ELF-1 (cell line): ENCODE measurements around the gene TP63.
A peak's percentile ranks its signal among the peaks of the same experiment; 100 is the strongest.
"Not testable (repeated sequence)": the region's sequence is repeated elsewhere in the genome, so short reads cannot be mapped to it uniquely, and the experiment has no call there.

ENCODE experiments used
- DNase-seq: peaks from one replicate; pipeline ENCODE4 v3.0.0-alpha.2; 2016; ENCODE audit warnings: low read depth, low spot score

TP63 gene

DNA sequence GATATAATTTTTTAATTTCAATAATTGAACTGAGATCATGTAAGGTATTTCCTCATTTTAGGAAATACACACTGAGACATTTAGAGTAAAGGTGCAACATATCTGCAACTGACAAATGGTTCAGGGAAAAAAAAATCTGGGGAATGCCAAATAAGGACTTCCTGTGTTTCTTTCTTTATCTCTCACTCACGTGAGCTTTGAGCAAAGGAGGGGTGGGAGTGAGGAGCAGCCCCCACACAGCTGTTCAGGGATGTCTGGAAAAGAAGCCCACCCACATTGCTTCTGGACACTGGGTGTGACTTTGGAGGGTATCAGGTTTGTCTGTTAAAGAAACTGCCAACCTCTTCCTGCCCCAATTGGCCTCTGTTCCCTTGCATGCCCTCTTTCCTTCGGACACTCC, 5.6 kb upstream of the TP63 start:
- no peak for DNase-seq

DNA sequence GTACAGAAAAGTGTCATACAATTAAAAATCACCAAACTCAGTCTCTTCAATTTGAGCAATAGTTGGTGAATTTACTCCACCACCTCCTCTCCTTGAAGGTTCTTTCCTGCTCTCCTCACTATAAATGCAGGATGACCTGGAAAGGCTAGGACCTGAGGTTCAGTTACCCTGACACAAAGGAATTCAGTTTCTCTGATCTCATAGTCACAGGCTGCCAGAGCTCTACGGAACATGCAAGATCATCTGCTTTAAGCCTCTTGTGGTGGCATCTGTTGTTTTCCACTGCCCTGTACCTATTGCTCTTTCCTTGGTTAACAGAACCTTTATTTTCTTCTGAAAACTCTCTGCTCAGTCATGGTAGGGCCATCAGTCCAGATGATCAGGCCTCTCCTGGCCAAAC, 4.9 kb upstream of the TP63 start:
- no peak for DNase-seq

DNA sequence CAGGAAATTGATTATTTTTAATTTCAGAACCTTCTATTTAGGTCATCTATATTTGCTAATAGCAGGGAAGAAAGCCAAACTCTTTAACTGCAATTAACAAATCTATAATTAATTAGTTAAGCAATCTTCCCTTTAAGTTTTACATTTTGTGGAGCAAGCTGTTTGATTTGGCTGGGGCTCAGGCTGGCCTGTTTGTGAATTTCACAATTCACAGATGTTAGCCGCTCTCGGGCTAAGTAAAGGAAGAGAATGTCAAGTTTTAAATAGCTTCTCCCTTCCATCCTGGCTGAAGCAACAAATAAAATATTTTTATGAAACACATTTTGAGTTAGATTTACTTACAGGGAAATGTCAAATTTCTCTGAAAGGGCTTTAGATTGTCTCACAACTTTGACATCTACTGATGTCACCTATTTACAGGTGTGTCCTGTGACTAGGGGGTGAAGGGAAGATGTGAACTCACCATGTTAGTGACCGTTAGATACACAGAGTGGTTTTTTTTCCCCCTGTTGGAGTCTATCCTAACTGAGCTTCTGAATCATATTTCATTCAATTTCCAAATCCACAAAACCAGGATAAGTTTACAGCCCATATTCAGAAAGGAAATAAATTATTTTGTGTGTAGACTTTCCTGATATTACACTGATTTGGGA, 1.3 kb upstream of the TP63 start:
- no peak for DNase-seq

DNA sequence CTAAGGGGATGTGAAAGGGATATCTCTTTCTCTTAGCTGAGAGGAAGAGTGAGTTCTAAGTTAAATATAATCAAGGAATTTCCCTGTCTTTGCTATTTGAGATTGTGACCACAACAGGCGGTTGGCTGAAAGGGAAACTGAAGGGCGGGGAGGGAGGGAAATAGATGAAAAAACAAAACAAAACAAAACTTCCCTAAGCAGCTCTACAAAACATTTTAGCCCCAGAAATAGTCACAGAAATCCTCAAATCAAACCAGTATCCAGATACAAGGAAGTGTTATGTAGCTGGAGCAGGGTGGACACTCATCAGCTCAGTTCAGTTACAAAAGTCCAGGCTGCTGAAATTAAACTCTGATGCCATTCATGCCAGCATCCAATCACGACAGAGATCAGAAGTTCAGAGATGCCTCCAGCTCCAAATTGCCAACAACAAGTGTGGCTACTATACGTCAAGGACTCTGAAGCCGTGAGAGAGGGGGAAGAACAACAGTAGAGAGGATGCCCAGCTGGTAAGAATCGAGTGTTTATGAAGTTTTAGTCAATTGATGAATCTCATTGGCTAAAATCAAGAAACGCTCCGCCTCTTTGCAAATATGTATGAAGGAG, 319 bp upstream of the TP63 start:
- DNase-seq: no peak

DNA sequence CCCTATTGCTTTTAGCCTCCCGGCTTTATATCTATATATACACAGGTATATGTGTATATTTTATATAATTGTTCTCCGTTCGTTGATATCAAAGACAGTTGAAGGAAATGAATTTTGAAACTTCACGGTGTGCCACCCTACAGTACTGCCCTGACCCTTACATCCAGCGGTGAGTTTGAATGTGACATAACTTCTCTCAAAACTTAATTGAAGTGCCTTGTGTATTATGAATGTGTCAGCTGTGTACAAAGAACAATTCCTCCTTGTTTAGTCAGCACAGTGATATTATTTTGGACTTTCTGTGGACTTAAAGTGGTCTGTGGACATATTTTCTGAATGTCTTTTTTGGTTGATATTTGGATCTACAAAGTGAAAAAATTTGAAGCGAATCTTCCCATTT, 220 bp downstream of the TP63 start:
- no peak for DNase-seq

DNA sequence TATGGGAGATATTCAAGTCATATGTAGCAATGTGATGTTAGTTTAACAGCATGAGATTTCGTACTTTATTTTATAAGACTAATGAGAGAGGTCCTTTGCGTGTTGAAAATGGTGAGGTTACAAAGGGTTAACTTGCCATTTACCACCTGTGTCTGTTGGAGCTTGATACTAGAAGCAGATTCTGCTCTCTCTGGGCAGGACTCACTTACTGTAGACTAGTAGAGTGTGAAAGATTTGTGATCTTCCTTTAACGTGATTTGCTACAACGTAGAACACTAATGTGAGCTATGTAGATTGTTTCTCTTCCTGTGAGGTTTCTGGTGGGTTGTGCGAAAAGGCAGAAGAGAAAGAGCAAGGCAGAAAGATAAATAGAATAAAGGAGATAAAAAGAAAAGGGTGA, 1.1 kb downstream of the TP63 start:
- DNase-seq: no peak

DNA sequence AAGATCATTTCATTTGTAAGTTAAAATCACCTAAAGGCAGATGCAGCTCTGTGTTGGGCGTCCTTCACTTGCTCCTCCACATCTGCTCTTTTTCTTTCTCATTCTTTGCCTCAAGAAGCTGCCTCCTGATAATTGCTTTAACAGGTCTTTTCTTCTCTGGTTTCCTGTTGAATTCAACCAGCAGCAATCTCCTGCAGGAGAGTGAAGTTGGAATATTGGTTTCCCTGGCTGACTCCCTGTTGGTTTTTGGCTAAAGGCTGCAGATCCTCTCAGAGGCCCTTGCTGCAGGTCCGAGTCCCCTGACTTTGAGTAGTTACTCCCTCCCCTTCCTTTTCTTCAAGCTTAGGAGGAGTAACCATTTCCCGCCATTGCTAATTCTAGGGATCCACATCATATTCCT, 4.2 kb downstream of the TP63 start:
- DNase-seq: peak; percentile 2

DNA sequence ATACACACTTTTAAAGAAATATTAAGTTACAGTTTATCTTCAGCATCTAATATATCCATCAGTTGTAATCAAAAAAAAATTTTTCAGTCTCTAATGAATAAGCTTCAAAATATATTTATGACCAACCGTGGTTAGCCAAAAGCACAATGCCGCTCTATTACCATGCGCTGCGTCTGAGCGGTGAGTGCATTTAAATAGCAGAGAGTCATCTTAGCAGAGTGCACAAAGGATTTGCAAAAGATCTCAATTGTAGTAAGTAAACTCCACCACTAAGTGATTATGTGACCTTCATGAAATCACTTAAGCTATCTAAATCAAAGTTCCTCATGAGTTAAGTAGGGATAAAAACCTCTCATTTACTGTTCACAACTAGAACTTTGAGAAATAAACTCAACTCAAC, 4.9 kb downstream of the TP63 start:
- DNase-seq: no peak

DNA sequence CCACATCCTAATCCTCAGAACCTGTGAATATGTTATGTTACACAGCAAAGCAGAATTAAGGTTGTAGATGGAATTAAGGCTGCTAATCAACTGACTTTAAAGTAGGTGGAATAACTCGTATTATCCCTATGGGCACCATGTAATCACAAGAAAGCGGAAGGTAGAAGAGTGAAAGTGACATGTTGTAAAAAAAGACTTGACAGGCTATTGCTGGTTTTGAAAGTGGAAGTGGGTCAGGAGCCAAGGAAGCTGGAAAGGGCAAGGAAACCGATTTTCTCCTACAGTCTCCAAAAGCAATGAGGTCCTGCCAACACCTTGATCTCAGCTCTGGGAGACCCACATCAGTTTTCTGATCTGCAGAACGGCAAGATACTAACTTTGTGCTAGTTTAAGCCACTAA, 6.6 kb downstream of the TP63 start:
- DNase-seq: no peak

DNA sequence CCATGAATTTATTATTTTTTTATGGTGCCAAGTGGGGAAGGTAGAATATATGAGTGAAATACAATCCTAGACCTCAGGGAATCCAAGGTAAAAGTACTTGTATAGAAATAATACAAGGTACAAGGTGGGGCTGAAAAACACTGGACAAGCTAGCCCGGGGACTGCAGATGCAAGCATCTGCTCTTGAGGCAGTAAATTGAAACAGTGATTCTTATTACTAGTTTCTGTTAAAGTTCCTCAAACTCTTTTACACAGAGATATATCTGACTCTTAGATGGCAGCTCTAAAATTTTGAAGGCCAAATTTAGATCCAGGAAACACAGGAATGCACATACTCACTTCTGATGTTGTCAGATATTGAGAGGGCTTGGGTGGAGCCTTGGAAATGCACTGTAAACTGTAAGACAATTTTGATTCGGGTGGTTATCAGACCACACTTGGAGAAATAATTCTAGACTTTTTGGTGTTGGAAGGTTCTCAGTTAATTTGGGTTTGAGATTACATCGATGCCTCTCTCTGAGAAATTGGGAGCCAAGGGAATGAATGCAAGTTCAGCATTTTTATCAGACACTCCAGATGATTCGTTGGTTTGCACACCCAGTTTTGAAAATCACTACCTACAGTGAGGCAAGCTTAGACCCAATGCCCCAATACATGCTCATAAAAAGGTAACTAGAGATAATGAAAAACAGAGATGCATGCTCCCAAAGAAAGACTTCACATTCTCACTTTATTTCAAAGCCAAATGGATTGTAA, 7.3 kb downstream of the TP63 start:
- DNase-seq: no peak

DNA sequence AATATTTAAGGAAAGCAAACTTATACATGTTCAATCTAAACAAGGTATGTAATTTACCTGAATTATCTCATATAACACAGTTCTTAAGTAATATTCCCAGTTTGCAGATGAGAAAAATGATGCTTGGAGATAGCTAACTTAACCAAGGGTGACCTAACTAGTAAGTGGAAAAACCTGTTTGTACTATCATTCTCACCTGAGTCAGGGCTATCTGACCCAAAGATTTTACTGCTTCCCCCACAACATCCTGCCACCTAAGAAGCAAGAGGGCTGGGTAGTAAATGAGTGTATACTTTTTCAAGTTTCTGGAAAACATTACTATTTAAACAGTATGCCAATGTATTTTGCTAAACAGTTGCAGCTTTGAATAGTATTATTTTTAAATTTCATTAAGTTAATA, 10.6 kb downstream of the TP63 start:
- no peak for DNase-seq

DNA sequence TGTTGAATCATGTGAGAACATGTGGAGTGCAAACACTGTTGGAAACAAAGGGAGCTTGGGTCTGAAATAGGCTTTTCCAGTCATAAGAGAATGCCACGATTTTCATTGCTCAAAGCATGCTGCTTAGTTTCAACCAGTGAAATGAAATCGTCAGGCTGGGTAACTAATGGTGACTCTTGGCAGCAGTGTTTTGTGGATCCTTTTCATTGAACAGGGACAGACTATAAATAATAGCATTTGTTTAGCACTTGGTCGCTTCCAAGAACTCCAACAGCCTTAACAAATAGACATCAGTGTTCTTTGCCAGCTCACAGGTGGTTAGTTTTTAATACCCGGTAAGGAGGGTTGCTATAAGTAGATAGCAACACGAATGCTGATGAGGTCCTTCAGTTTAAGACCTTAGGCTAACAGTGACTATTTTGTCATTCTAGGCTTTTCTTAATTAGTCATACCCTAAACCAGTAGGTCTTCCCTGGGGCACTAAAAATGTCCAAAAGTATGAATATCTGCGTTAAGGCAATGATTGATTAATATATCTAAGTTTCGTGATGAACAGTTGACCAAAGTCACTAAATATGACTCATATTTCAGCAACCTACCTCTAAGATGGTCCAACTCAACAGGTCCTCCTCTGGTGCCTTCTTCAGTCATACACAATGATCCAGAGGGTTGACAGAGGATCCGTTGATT, 15.8 kb downstream of the TP63 start:
- no peak for DNase-seq

DNA sequence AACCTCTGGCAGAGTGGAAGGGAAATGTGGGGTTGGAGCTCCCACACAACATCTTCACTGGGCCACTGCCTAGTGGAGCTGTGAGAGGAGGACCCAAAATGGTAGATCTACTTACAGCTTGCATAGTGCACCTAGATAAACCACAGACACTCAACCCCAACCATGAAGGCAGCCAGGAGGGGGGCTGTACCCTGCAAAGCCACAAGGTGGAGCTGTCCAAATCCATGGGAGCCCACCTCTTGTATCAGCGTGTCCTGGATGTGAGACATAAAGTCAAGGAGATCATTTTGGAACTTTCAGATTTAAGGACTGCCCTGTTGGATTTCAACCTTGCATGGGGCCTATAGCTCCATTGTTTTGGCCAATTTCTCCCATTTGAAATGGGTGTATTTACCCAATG, 20.9 kb downstream of the TP63 start:
- DNase-seq: peak; percentile 77

DNA sequence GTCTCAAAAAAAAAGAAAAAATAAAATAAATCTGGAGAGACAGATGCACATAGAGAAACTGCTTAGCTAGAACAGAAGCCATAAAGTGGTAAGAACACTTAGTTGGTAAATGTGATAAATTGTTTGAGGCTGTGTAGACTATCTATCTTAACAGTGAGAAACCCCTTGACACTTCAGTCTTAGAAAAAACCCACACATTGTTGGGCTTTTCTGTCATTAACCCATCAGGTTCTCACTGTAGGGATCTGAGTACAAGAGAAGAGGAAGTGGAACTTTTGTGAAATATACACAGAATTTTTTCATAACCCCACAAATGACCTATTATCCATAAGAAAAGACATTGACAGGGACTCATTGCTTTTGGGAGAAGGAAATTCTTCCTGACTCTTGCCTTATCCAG, 24.4 kb downstream of the TP63 start:
- DNase-seq: no peak

DNA sequence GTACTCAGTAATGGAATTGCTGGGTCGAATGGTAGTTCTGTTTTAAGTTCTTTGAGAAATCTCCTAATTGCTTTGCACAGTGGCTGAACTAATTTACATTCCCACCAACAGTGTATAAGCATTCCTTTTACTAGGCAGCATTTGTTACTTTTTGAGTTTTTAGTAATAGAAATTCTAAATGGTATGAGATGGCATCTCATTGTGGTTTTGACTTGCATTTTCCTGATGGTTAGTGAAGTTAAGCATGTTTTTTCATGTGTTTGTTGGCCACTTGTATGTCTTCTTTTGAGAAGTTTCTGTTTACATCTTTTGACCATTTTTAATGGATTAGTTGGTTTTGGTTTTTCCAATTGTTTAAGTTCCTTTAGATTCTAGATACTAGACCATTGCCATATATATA, 28.4 kb downstream of the TP63 start:
- no peak for DNase-seq

DNA sequence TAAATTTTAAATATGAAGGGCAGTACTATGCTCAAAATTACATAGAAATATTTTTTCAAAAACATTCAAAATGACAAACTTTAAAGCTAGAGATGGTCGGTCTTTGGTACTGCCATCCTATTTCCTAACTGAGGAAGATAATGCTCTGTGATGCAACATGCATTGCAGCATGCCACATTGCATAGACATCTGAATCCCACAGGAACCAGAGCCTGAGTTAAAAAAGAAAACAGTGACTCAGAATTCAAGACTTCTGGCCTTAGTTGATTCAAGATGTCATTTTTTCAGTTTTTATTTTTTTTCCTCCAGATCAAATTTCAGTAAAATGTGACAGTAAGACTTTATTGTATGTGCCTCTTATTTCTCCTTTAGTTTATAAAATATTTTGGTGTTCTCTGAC, 33.1 kb downstream of the TP63 start:
- no peak for DNase-seq

DNA sequence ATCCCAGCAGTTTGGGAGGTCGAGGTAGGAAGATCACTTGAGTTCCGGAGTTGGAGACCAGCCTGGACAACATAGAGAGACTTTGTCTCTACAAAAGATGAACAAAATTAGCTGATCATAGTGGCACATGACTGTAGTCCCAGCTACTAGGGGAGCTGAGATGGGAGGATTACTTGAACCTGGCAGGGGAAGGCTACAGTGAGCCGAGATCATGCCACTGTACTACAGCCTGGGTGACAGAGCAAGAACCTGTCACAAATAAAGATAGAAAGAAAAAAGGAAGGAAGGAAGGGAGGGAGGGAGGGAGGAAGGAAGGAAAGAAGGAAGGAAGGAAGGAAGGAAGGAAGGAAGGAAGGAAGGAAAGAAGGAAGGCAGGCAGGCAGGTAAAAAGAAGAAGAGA, 41.2 kb downstream of the TP63 start:
- DNase-seq: not testable (repeated sequence)

DNA sequence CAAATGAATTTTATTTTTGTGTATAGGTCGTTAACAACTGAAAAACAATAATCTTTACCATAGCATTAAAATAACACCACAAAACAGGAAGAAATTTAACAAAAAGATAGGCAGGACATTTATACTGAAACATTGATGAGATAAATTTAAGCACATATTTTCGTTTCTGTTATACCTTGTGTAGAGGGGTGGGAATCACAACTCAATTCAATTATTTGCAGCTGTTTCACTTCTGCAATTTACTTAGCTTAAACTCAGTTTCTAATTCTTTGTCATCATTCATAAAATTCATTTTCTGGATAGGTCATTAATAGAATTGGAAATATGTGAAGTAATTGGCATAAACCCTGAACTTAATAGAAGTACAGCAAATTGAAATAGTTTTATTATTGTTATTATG, 42.3 kb downstream of the TP63 start:
- DNase-seq: no peak

DNA sequence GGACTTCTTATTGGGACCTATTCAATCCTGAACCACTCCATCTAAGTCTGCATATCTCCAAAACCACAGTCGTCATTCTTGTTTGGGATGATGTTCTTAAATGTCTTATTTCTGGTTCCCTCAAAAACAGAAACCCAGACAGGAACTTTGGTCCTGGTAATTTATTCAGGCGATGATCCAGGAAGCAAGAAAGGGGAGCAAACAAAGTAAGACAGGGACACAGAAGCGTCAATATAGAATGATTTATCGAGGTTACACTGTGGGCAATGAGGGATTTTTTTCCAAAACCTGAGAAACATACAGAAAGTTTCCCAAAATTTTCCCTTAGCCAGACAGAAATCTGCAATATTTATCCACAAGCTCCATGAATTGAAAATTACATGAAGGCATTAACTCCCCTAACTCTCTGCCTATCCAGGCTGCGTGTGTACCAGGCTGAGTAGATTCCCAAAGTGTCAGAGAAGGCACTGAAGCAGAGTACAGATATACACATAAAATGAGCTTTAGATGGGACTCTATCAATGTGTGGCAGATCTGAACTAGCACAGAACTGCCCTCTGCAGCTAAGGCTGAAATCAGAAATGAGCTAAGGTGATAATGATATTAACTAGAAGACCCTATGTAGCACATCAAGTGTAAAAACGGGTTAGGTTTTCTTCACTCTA, 43.2 kb downstream of the TP63 start:
- no peak for DNase-seq

DNA sequence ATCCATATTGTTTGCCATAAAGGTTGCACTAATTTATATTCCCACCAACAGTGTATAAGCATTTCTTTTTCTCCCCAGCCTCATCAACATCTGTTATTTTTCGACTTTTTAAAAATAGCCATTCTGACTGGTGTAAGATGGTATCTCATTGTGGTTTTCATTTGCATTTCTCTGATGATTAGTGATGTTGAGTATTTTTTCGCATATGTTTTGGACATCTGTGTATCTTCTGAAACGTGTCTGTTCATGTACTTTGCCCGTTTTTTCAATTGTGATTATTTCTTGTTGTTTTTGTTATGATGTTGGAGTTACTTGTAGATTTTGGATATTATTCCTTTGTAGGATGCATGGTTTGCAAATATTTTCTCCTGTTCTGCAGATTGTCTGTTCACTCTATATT, 46.5 kb downstream of the TP63 start:
- DNase-seq: no peak

DNA sequence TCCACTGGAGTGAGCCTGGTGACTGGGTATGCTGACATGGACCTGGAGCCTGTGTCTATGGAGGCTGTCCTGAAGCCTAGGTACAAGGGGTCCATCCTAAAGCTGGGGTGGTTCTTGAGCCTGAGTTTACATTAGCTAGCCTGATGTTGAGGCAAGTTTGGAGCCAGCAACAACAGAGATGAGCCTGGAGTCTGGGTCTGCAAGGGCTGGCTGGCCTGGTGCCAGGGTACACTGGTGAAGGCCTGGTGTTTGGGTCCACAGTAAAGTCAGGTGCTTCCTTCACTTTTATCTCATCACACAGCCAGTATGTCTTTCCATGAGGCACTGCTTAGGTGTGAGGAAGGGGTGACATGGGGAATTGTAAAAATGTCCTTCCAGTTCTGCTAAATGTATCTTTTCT, 49.5 kb downstream of the TP63 start:
- DNase-seq: no peak
